BLaER1 treated with 17β-estradiol and CSF1 and Interleukin-3, amounts not matched to agents 10 nM and 100 nM (cell line): ENCODE data around the gene DDT.
"Not testable (repeated sequence)": the region's sequence is repeated elsewhere in the genome, so short reads cannot be mapped to it uniquely, and the experiment has no call there.

Experiments used
- H3K27ac ChIP-seq, 11 experiments: shearing (Covaris generic); formaldehyde crosslinking; 2 replicates each; pipeline ENCODE4 v1.8.1; 2022
- H3K27me3 ChIP-seq, 11 experiments: shearing (Covaris generic); formaldehyde crosslinking; 2 replicates each; pipeline ENCODE4 v1.8.1; 2022
- H3K36me3 ChIP-seq, 11 experiments: shearing (Covaris generic); formaldehyde crosslinking; 2 replicates each; pipeline ENCODE4 v1.8.1; 2022
- H3K4me1 ChIP-seq, 10 experiments: shearing (Covaris generic); formaldehyde crosslinking; 2 replicates each; pipeline ENCODE4 v1.8.1; 2022
- H3K4me2 ChIP-seq, 11 experiments: shearing (Covaris generic); formaldehyde crosslinking; 2 replicates each; pipeline ENCODE4 v1.8.1; 2022
- H3K4me3 ChIP-seq, 10 experiments: shearing (Covaris generic); formaldehyde crosslinking; 2 replicates each; pipeline ENCODE4 v1.8.1; 2022
- H3K9ac ChIP-seq, 11 experiments: shearing (Covaris generic); formaldehyde crosslinking; 2 replicates each; pipeline ENCODE4 v1.8.1; 2022
- H3K9me3 ChIP-seq, 11 experiments: shearing (Covaris generic); formaldehyde crosslinking; replicated peaks in 1 of 11; 2 replicates each; pipeline ENCODE4 v1.8.1; 2022
- H4K20me1 ChIP-seq, 11 experiments: shearing (Covaris generic); formaldehyde crosslinking; 2 replicates each; pipeline ENCODE4 v1.8.1; 2022
- Cebpa-rat ChIP-seq, 11 experiments: shearing (Covaris generic); IDR thresholded peaks; 2 replicates each; pipeline ENCODE4 v1.8.1; 2022

Gene DDT

DNA sequence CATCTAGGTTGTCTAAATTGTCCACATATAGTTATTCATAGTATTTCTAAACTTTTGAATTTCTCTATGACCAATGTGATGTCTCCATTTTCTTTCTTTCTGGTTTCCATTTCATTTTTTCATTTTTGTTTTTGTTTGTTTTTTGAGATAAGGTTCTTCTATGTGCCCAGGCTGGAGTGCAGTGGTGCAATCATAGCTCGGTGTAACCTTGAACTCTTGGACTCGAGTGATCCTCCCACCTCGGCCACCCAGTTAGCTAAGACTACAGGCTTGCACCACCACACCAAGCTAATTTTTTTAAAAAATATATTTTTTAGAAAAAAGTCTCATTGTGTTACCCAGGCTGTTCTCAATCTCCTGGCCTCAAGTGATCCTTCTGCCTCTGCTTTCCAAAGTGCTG is 22.9 kb upstream of the DDT start:
- peaks cover 0 to 11% (median 0%) of the 10 kb centered on the region in 10 experiments; a peak in 2 of 20 replicates for H3K4me1 ChIP-seq
- no peak overlapping the region for H3K9ac ChIP-seq
- H3K9me3 ChIP-seq, result no peaks in the 10 kb centered on the region
- H4K20me1 ChIP-seq, result no peaks in the 10 kb centered on the region
- no peaks in the 10 kb centered on the region for H3K27me3 ChIP-seq
- no peak overlapping the region for H3K27ac ChIP-seq
- no peak overlapping the region for H3K4me2 ChIP-seq
- H3K36me3 ChIP-seq, result no peaks in the 10 kb centered on the region
- no peak for TF ChIP-seq Cebpa-rat (IDR thresholded peaks at IDR 0.05)
- no peak overlapping the region for H3K4me3 ChIP-seq

DNA sequence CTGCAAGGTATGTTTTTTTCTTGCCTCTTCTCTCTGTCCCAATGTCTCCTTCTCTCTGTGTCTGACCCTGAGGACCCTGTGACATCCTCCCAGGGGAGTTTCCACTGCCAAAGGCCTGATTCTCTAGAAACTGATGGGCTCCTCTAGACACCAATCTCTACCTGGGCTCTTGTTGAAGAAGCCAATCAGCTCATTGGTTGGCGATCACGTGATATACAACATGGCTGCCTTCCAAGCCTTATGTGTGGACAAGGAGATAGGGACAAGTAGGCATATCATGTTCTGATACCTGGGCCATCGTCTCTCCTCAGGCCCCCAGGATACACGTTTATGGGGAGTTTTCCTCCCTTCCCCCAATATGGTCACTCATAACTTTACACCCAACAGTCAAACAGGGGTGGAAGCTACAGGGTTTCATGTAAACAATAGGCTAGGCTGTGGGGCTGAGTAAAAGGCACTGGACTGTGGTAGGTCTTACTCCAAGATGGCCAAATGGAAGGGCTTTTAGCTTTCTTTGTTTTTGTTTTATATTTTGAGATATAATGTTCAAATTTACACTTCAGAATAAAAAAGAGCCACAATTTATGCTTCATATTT is 19.4 kb upstream of the DDT start:
- H4K20me1 ChIP-seq, H3K9ac ChIP-seq, H3K27ac ChIP-seq, H3K4me2 ChIP-seq, H3K27me3 ChIP-seq, H3K4me3 ChIP-seq, H3K36me3 ChIP-seq, H3K9me3 ChIP-seq: not testable (repeated sequence)
- H3K4me1 ChIP-seq, result peaks cover 0 to 11% (median 0%) of the 10 kb centered on the region in 10 experiments; a peak in 2 of 20 replicates

DNA sequence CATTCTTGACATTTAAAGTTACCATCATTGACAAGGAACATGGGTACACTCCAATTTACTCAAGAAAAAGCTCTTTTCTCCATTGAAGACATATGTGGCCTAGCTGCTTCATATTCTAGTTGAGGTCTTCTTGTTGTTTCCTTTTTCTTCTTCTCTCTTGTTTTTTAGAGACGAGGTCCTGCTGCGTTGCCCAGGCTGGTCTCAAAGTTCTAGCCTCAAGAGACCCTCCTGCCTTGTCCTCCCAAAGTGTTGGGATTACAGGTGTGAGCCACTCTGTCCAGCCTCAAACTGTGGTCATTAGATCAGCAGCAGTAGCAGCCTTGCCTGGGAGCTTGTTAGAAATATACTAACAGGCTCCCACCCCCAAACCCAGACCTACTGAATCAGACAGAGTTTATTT is 18.8 kb upstream of the DDT start:
- H3K27me3 ChIP-seq, H3K9me3 ChIP-seq, H4K20me1 ChIP-seq, H3K4me2 ChIP-seq, H3K4me3 ChIP-seq, H3K9ac ChIP-seq, H3K27ac ChIP-seq, H3K36me3 ChIP-seq: not testable (repeated sequence)
- peaks cover 0 to 11% (median 0%) of the 10 kb centered on the region in 10 experiments; a peak in 2 of 20 replicates for H3K4me1 ChIP-seq

DNA sequence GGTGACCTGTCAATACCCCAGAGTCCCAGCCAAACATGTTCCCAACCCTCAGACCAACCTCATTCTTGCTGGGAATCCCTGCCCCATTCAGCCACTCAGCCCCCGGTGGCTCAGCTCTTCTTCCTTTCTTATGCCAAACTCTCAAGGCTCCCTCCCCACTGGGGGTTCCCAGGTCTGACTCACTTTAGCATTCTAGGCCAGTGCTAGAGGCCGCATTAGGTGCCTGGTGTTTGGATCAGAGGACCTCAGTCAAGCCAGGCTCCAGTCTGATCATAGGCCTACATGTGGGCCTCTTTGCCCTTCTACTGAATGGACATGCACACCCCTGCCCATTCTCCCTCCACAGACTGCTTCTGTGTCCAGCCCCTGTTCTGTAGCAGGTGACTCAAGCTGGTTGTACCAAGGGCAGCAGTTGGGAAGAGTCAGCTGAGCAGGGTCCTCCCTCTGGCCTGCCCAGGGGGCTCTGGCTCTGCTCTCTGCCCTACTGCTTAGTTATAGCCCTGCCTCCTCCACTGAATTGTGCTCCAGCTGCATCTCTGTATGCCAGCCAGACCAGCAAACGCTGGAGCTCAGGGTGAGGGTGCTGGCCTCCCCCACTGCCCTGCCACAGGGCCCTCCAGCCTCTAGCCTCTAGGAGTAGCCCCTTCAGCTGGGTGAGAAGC is 15.5 kb upstream of the DDT start:
- not testable (repeated sequence) for H3K36me3 ChIP-seq, H3K27me3 ChIP-seq, H3K4me3 ChIP-seq, H3K9me3 ChIP-seq, H3K27ac ChIP-seq, H4K20me1 ChIP-seq, H3K4me1 ChIP-seq, H3K4me2 ChIP-seq, H3K9ac ChIP-seq

DNA sequence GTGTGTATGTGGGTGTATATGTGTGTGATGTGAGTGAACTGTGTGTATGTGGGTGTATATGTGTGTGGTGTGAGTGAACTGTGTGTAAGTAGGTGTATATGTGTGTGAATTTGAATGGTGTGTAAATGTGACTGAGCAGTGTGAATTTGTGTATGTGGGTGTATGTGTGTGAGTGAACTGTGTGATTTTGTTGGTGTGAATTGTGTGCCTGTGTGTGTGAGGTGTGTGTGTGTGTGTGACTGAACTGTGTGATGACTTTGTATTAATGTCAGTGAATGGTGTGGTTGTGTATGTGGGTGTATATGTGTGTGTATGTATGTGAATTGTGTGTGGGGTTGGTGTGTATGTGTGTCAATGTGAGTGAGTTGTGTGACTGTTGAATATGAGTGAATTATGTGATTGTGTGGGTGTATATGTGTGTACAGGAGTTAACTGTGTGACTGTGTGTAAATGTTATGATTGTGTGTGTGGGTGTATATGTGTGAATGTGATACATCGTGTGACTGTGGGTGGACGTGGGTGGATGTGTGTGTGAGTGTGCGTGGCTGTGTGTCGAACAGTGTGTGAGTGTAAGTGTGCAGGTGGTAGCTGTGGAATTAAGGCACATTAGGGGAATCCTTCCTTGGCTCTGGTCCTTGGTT is 12.4 kb upstream of the DDT start:
- not testable (repeated sequence) for H3K9me3 ChIP-seq, H3K9ac ChIP-seq, H3K27ac ChIP-seq, H3K27me3 ChIP-seq, H3K4me2 ChIP-seq, H3K4me1 ChIP-seq, H4K20me1 ChIP-seq, H3K36me3 ChIP-seq, H3K4me3 ChIP-seq

DNA sequence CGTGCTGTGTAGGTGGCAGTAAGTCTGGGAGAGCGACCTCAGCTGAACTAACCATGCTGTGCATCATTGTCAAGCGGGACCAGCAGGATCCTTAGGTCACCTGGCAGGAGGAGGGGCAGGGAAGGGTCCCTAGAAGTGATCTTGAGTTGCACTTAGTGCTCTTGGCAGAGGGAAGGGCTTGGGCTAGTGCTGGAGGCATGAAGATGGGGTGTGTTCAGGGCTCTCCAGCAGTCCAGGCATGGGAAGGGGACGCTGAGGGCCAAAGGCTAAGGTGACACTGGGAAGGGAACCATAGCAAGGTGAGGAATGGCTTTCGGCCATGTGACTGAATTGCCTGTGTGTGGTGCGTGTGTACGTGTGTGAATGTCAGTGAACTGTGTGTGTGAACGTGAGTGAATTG is 11.8 kb upstream of the DDT start:
- H3K27ac ChIP-seq, H3K27me3 ChIP-seq, H4K20me1 ChIP-seq, H3K36me3 ChIP-seq, H3K9ac ChIP-seq, H3K9me3 ChIP-seq, H3K4me3 ChIP-seq, H3K4me1 ChIP-seq, H3K4me2 ChIP-seq: not testable (repeated sequence)

DNA sequence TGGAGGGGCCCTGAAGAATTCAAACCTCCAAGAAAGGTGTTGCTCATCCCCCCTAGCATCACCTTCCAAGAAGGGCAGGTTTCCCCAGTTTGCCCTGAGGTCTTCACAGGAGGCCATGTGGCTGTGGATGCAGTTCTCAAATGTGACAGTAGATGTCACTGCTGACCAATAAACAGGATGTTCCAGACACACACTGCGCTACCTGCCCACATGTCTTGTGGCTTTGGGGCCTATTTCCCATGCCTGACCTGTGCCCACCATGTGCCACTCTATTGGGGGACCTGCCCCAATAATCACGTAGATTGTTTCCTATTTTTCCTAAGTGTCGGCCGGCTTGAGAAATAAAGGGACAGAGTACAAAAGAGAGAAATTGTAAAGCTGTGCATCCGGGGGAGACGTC is 10.2 kb upstream of the DDT start:
- H3K9me3 ChIP-seq, result no peaks in the 10 kb centered on the region
- H3K4me2 ChIP-seq, result no peak overlapping the region
- H4K20me1 ChIP-seq, result no peaks in the 10 kb centered on the region
- H3K27ac ChIP-seq, result no peak overlapping the region
- H3K36me3 ChIP-seq, result no peaks in the 10 kb centered on the region
- no peak for TF ChIP-seq Cebpa-rat (IDR thresholded peaks at IDR 0.05)
- no peak overlapping the region for H3K4me3 ChIP-seq
- H3K27me3 ChIP-seq, result peaks cover 5 to 17% (median 14%) of the 10 kb centered on the region in 11 experiments; a peak in 20 of 22 replicates
- H3K9ac ChIP-seq, result no peak overlapping the region
- no peaks in the 10 kb centered on the region for H3K4me1 ChIP-seq

DNA sequence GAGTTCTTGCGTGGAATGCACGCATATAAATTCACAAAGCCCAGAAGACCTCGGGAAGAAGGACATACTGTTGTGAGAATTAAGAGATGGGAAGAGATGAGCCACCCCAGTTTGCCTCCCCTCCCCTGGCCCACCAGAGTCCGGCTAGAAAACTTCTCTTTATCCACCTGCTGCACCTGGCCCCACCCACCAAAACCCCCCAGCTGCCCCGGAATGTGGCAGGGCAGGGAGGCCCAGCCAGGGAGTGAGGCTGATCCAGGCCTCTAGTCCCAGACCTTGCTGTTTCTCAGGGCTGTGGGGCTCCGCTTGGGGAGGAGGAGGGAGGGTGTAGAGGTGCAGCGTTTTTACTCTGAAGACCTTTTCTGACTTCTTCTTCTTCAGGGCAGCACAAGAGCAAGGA is 6.3 kb upstream of the DDT start:
- not testable (repeated sequence) for H3K9me3 ChIP-seq, H3K9ac ChIP-seq, H3K4me2 ChIP-seq, H3K36me3 ChIP-seq, H4K20me1 ChIP-seq, H3K27ac ChIP-seq, H3K4me3 ChIP-seq, H3K4me1 ChIP-seq
- peaks cover 5 to 17% (median 14%) of the 10 kb centered on the region in 11 experiments; a peak in 20 of 22 replicates for H3K27me3 ChIP-seq

DNA sequence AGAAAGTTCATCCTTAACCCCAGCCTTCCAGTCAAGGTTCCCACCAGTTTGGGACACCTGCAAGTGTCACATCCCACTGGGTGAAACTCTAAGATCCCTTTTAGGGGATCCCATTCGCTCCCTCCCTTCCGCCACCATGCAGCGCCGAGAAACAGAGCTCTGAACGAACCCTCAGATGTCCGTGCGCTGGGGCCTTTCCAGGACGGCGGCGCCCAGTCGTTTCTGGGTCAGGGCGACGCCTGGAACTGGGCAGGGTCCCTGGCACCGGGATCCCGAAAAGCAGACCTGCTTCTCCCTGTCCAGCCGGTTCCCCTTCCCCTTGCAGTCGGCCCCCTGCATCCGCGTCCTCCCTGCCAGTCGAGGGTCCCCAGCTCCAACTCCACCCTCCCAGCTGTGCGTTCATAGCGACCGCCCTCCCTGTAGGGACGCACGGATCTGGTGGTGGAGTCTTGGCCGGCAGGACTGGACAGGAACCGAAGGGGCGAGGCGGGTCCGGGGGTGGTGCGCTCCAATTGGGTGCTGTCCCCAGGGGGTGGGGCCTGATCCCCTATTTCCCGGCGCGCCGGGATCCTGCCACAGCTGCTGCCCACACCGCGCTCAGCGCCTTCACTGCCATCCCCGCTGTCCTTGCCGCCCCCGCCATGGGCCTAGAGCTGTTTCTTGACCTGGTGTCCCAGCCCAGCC is 5.5 kb upstream of the DDT start, which contains the start of gene GSTT2:
TSS of gene GSTT2 (plus strand) at position 578 of the 684 bp plus-strand sequence.
- not testable (repeated sequence) for H3K4me3 ChIP-seq

DNA sequence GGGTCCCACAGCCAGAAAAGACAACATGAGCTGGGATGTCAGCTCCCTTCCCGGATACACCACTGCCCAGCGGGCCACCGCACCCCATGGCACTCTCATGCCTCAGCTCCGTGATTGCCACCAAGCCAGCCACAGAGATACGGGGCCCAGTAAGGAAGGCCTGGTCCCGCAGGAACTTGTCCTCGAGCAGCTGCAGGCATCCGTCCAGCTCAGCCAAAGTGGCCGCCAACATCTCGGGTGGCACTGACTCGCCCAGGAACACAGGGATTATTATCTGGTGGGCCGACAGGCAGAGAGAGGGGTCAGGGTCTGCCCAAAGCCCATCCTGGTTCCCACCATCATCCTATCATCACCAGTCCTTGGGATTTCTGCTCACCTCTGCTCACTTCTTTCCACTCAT is 3.1 kb upstream of the DDT start:
- H3K36me3 ChIP-seq, H3K4me3 ChIP-seq, H4K20me1 ChIP-seq, H3K9ac ChIP-seq, H3K4me1 ChIP-seq, H3K27ac ChIP-seq, H3K9me3 ChIP-seq, H3K4me2 ChIP-seq: not testable (repeated sequence)
- peaks cover 5 to 17% (median 14%) of the 10 kb centered on the region in 11 experiments; a peak in 20 of 22 replicates for H3K27me3 ChIP-seq

More for the DNA sequence above, 5.5 kb upstream of the DDT start, which contains the start of gene GSTT2:
- not testable (repeated sequence) for H3K4me2 ChIP-seq, H3K9ac ChIP-seq, H3K27ac ChIP-seq, H3K36me3 ChIP-seq, H3K4me1 ChIP-seq, H4K20me1 ChIP-seq, H3K9me3 ChIP-seq
- peaks cover 5 to 17% (median 14%) of the 10 kb centered on the region in 11 experiments; a peak in 20 of 22 replicates for H3K27me3 ChIP-seq

DNA sequence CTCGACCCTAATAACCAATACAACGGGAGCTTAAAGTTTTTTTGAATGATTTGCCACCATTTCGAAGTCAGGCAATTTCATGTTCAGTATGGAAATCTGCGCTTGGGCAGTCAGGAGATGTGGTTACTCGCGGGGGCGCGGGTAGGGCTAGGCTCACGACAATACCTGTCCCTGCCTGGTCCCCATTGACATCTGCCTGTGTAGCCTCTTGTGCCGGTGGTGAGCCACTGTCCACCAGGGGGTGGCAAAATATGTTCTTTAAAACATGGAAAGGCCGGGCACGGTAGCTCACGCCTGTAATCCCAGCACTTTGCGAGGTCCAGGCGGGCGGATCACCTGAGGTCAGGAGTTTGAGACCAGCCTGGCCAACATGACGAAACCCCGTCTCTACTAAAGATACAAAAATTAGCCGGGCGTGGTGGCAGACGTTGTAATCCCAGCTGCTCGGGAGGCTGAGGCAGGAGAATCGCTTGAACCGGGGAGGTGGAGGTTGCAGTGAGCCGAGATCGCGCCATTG is 653 bp upstream of the DDT start:
- not testable (repeated sequence) for H3K9me3 ChIP-seq, H3K27me3 ChIP-seq, H3K27ac ChIP-seq, H3K9ac ChIP-seq, H3K4me3 ChIP-seq
- Histone ChIP-seq H4K20me1 (peaks cover 19 to 21% (median 21%) of the 10 kb centered on the region in 11 experiments; a peak in 21 of 22 replicates), H3K36me3 (peaks cover 20 to 23% (median 21%) of the 10 kb centered on the region in 11 experiments), H3K4me2 (peak overlapping the region in 2 of 11 experiments; percentile 46 to 64; a peak in 1 of 22 replicates), H3K4me1 (peaks cover 13 to 21% (median 19%) of the 10 kb centered on the region in 10 experiments)

DNA sequence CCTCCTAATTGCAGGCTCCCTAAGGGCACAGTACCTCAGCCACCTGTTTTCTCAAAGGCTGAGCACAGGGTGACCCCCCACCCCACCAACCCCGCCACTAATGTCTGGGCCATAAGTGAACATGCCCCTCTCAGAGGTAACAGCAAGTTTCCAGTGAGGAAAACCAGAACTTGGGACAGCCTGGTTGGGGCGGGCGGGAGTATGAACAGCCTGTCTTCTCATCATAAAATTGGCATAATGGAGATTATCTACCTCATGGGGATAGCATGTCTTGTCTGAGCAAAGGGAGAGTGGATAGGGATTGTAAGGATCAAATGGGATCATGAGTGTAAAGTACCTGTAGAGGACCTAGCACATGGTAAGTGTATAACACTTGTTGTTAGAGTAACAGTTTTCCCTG is 2.3 kb downstream of the DDT start:
- Histone ChIP-seq H3K4me2 (peak overlapping the region in 7 of 11 experiments; percentile 3 to 81 (median 35); a peak in 6 of 22 replicates), H3K4me1 (peaks cover 22 to 31% (median 29%) of the 10 kb centered on the region in 10 experiments), H3K9ac (peak overlapping the region in 8 of 11 experiments; percentile 0 to 63 (median 14); a peak in 3 of 22 replicates), H3K36me3 (peaks cover 29 to 33% (median 30%) of the 10 kb centered on the region in 11 experiments), H4K20me1 (peaks cover 28 to 32% (median 30%) of the 10 kb centered on the region in 11 experiments; a peak in 21 of 22 replicates)
- not testable (repeated sequence) for H3K9me3 ChIP-seq, H3K27me3 ChIP-seq, H3K27ac ChIP-seq, H3K4me3 ChIP-seq
